Activated naive CD8-positive, alpha-beta T cell (primary cell): Measurements from ENCODE around the gene GPR3.
"Not testable (repeated sequence)": the region's sequence is repeated elsewhere in the genome, so short reads cannot be mapped to it uniquely, and the experiment has no call there.

ENCODE experiments used
- H3K27ac Mint-ChIP-seq: one replicate; pipeline ENCODE4 v1.8.0; 2021; ENCODE audit warnings: mixed read lengths
- H3K27me3 Mint-ChIP-seq: one replicate; pipeline ENCODE4 v1.8.0; 2021; ENCODE audit warnings: mixed read lengths
- H3K36me3 Mint-ChIP-seq: one replicate; pipeline ENCODE4 v1.8.0; 2021; ENCODE audit warnings: mixed read lengths
- H3K4me1 Mint-ChIP-seq: one replicate; pipeline ENCODE4 v1.8.0; 2021; ENCODE audit warnings: low read depth, mixed read lengths
- H3K4me3 Mint-ChIP-seq: one replicate; pipeline ENCODE4 v1.8.0; 2021; ENCODE audit warnings: mild to moderate bottlenecking, mixed read lengths
- H3K9me3 Mint-ChIP-seq: one replicate; pipeline ENCODE4 v1.8.0; 2021; ENCODE audit warnings: low read depth, mixed read lengths

Gene GPR3

GRCh38 chr1:27399251-27400025, 7.0 kb downstream of the GPR3 start:
- no peaks in the 10 kb centered on the region for H3K36me3 Mint-ChIP-seq
- H3K27ac Mint-ChIP-seq = no peak overlapping the region
- peaks cover 24% of the 10 kb centered on the region for H3K4me1 Mint-ChIP-seq

GRCh38 chr1:27400082-27400962, 7.9 kb downstream of the GPR3 start:
- no peaks in the 10 kb centered on the region for H3K36me3 Mint-ChIP-seq
- no peaks in the 10 kb centered on the region for H3K27me3 Mint-ChIP-seq
- no peak overlapping the region for H3K4me3 Mint-ChIP-seq
- no peaks in the 10 kb centered on the region for H3K9me3 Mint-ChIP-seq
- no peak overlapping the region for H3K27ac Mint-ChIP-seq
- peaks cover 22% of the 10 kb centered on the region for H3K4me1 Mint-ChIP-seq

More at GRCh38 chr1:27399251-27400025, 7.0 kb downstream of the GPR3 start:
- Mint-ChIP-seq H3K27me3 (no peaks in the 10 kb centered on the region), H3K9me3 (no peaks in the 10 kb centered on the region), H3K4me3 (no peak overlapping the region)

- H3K4me3 Mint-ChIP-seq = no peak overlapping the region
- no peaks in the 10 kb centered on the region for H3K9me3 Mint-ChIP-seq
- H3K27ac Mint-ChIP-seq = no peak overlapping the region
- H3K27me3 Mint-ChIP-seq = no peaks in the 10 kb centered on the region
- no peaks in the 10 kb centered on the region for H3K36me3 Mint-ChIP-seq
- H3K4me1 Mint-ChIP-seq = peaks cover 22% of the 10 kb centered on the region
Measured at GRCh38 chr1:27400963-27401341, 8.5 kb downstream of the GPR3 start.

- Mint-ChIP-seq H3K9me3 (no peaks in the 10 kb centered on the region), H3K27ac (no peak overlapping the region), H3K4me1 (peaks cover 22% of the 10 kb centered on the region), H3K4me3 (no peak overlapping the region), H3K27me3 (no peaks in the 10 kb centered on the region), H3K36me3 (no peaks in the 10 kb centered on the region)
Measured at GRCh38 chr1:27402349-27402754, 9.9 kb downstream of the GPR3 start.

GRCh38 chr1:27403065-27403726, 10.8 kb downstream of the GPR3 start:
- no peak overlapping the region for H3K4me3 Mint-ChIP-seq
- H3K27me3 Mint-ChIP-seq = no peaks in the 10 kb centered on the region
- peak overlapping the region; percentile 80 for H3K27ac Mint-ChIP-seq
- H3K36me3 Mint-ChIP-seq = no peaks in the 10 kb centered on the region
- peaks cover 22% of the 10 kb centered on the region for H3K4me1 Mint-ChIP-seq
- H3K9me3 Mint-ChIP-seq = no peaks in the 10 kb centered on the region

GRCh38 chr1:27403931-27404330, 11.5 kb downstream of the GPR3 start:
- Mint-ChIP-seq H3K27ac (peak overlapping the region; percentile 86), H3K27me3 (no peaks in the 10 kb centered on the region), H3K4me3 (no peak overlapping the region), H3K4me1 (peaks cover 22% of the 10 kb centered on the region), H3K9me3 (no peaks in the 10 kb centered on the region), H3K36me3 (no peaks in the 10 kb centered on the region)

- Mint-ChIP-seq H3K4me1 (peaks cover 22% of the 10 kb centered on the region), H3K27ac (no peak overlapping the region), H3K9me3 (no peaks in the 10 kb centered on the region), H3K36me3 (no peaks in the 10 kb centered on the region), H3K27me3 (no peaks in the 10 kb centered on the region), H3K4me3 (no peak overlapping the region)
Measured at GRCh38 chr1:27405074-27405473, 12.7 kb downstream of the GPR3 start.

- H3K4me3 Mint-ChIP-seq, H3K9me3 Mint-ChIP-seq, H3K27me3 Mint-ChIP-seq, H3K36me3 Mint-ChIP-seq, H3K27ac Mint-ChIP-seq: not testable (repeated sequence)
- peaks cover 22% of the 10 kb centered on the region for H3K4me1 Mint-ChIP-seq
Measured at GRCh38 chr1:27405598-27406361, 13.4 kb downstream of the GPR3 start.

GRCh38 chr1:27406362-27406680, 13.9 kb downstream of the GPR3 start:
- no peak overlapping the region for H3K27ac Mint-ChIP-seq
- no peak overlapping the region for H3K4me3 Mint-ChIP-seq
- H3K36me3 Mint-ChIP-seq = peaks cover 3% of the 10 kb centered on the region
- H3K27me3 Mint-ChIP-seq = no peaks in the 10 kb centered on the region
- H3K4me1 Mint-ChIP-seq = peaks cover 22% of the 10 kb centered on the region
- H3K9me3 Mint-ChIP-seq = no peaks in the 10 kb centered on the region

GRCh38 chr1:27406791-27407190, 14.4 kb downstream of the GPR3 start:
- not testable (repeated sequence) for H3K4me3 Mint-ChIP-seq, H3K36me3 Mint-ChIP-seq, H3K27me3 Mint-ChIP-seq, H3K9me3 Mint-ChIP-seq, H3K27ac Mint-ChIP-seq
- H3K4me1 Mint-ChIP-seq = peaks cover 20% of the 10 kb centered on the region

GRCh38 chr1:27408151-27408550, 15.7 kb downstream of the GPR3 start:
- H3K4me3 Mint-ChIP-seq = no peak overlapping the region
- no peaks in the 10 kb centered on the region for H3K9me3 Mint-ChIP-seq
- no peaks in the 10 kb centered on the region for H3K27me3 Mint-ChIP-seq
- H3K27ac Mint-ChIP-seq = no peak overlapping the region
- H3K36me3 Mint-ChIP-seq = peaks cover 3% of the 10 kb centered on the region
- H3K4me1 Mint-ChIP-seq = peaks cover 11% of the 10 kb centered on the region

GRCh38 chr1:27409669-27410068, 17.2 kb downstream of the GPR3 start:
- H3K9me3 Mint-ChIP-seq = no peaks in the 10 kb centered on the region
- H3K27me3 Mint-ChIP-seq = no peaks in the 10 kb centered on the region
- no peak overlapping the region for H3K4me3 Mint-ChIP-seq
- H3K27ac Mint-ChIP-seq = no peak overlapping the region
- no peaks in the 10 kb centered on the region for H3K4me1 Mint-ChIP-seq
- H3K36me3 Mint-ChIP-seq = peaks cover 3% of the 10 kb centered on the region

GRCh38 chr1:27410709-27411108, 18.3 kb downstream of the GPR3 start:
- H3K4me3 Mint-ChIP-seq = no peak overlapping the region
- H3K36me3 Mint-ChIP-seq = peaks cover 8% of the 10 kb centered on the region
- H3K9me3 Mint-ChIP-seq = no peaks in the 10 kb centered on the region
- H3K27me3 Mint-ChIP-seq = no peaks in the 10 kb centered on the region
- H3K4me1 Mint-ChIP-seq = no peaks in the 10 kb centered on the region
- no peak overlapping the region for H3K27ac Mint-ChIP-seq

- Mint-ChIP-seq H3K27ac (no peak overlapping the region), H3K4me1 (peaks cover 13% of the 10 kb centered on the region), H3K27me3 (no peaks in the 10 kb centered on the region), H3K36me3 (peaks cover 8% of the 10 kb centered on the region), H3K9me3 (no peaks in the 10 kb centered on the region), H3K4me3 (no peak overlapping the region)
Measured at GRCh38 chr1:27412502-27412901, 20.1 kb downstream of the GPR3 start.
